GM19328 (cell line): ENCODE measurements around the gene ACSM6.
"Not testable (repeated sequence)": the region's sequence is repeated elsewhere in the genome, so short reads cannot be mapped to it uniquely, and the experiment has no call there.

Experiments used
- ATAC-seq: cut with Tn5 transposase; IDR thresholded peaks from one replicate; pipeline ENCODE4 v1.9.1; 2021; ENCODE audit warnings: mild to moderate bottlenecking, moderate library complexity; ENCODE audit not compliant: unreplicated experiment

ACSM6 gene

GRCh38 chr10:95214793-95215192 is 20.8 kb downstream of the ACSM6 start:
- no peak for ATAC-seq

GRCh38 chr10:95217476-95217875 is 23.4 kb downstream of the ACSM6 start:
- no peak for ATAC-seq

- ATAC-seq: no peak
Observed at GRCh38 chr10:95220539-95220938, 26.5 kb downstream of the ACSM6 start.

GRCh38 chr10:95221124-95221523 is 27.1 kb downstream of the ACSM6 start:
- no peak for ATAC-seq

GRCh38 chr10:95225136-95225535 is 31.1 kb downstream of the ACSM6 start:
- ATAC-seq: no peak

- not testable (repeated sequence) for ATAC-seq
Observed at GRCh38 chr10:95228934-95229723, 35.1 kb downstream of the ACSM6 start.

- ATAC-seq: no peak
Observed at GRCh38 chr10:95229724-95230627, 35.9 kb downstream of the ACSM6 start.

- ATAC-seq: not testable (repeated sequence)
Observed at GRCh38 chr10:95230677-95231586, 36.9 kb downstream of the ACSM6 start.

- no peak for ATAC-seq
Observed at GRCh38 chr10:95233377-95234034, 39.5 kb downstream of the ACSM6 start.

GRCh38 chr10:95234951-95235350 is 40.9 kb downstream of the ACSM6 start:
- ATAC-seq: no peak

- ATAC-seq: no peak
Observed at GRCh38 chr10:95235676-95236067, 41.6 kb downstream of the ACSM6 start.

- peak; percentile 96 for ATAC-seq
Observed at GRCh38 chr10:95236068-95236903, 42.2 kb downstream of the ACSM6 start.

GRCh38 chr10:95237376-95238170 is 43.5 kb downstream of the ACSM6 start:
- ATAC-seq: no peak

- not testable (repeated sequence) for ATAC-seq
Observed at GRCh38 chr10:95240096-95240495, 46.1 kb downstream of the ACSM6 start.

GRCh38 chr10:95240811-95241210 is 46.8 kb downstream of the ACSM6 start:
- no peak for ATAC-seq

GRCh38 chr10:95241533-95241932 is 47.5 kb downstream of the ACSM6 start:
- ATAC-seq: no peak

- no peak for ATAC-seq
Observed at GRCh38 chr10:95242581-95243317, 48.7 kb downstream of the ACSM6 start.

- ATAC-seq: no peak
Observed at GRCh38 chr10:95243318-95243617, 49.2 kb downstream of the ACSM6 start.
